Suppressor macrophage treated with lipopolysaccharide for 4 hours (primary cell): Measurements from ENCODE around the gene DHX16.
A peak's percentile ranks its signal among the peaks of the same experiment; 100 is the strongest.
"Not testable (repeated sequence)": the region's sequence is repeated elsewhere in the genome, so short reads cannot be mapped to it uniquely, and the experiment has no call there.

Experiments
- DNase-seq: peaks from one replicate; pipeline ENCODE4 v3.0.0-alpha.2; 2020

Gene DHX16

GRCh38 chr6:30672445-30673253 lies at the start of gene DHX16:
DHX16 (minus strand) TSS chr6:30673006; CDS start chr6:30672841, 165 bp downstream.
- DNase-seq, result peak; percentile 98

- DNase-seq, result peak; percentile 79
These were observed 49.1 kb upstream of the DHX16 start for GRCh38 chr6:30722025-30722279.

- peak; percentile 99 for DNase-seq
These were observed 48.6 kb upstream of the DHX16 start for GRCh38 chr6:30721198-30722024.

- peak; percentile 65 for DNase-seq
These were observed 48.0 kb upstream of the DHX16 start for GRCh38 chr6:30720738-30721197.

- peak; percentile 98 for DNase-seq
These were observed 47.3 kb upstream of the DHX16 start, which contains the start of gene TUBB for GRCh38 chr6:30719791-30720737. TUBB (plus strand) TSS chr6:30720352; CDS start chr6:30720507, 155 bp downstream.

- no peak for DNase-seq
These were observed 46.5 kb upstream of the DHX16 start for GRCh38 chr6:30719356-30719755.

- not testable (repeated sequence) for DNase-seq
These were observed 45.3 kb upstream of the DHX16 start for GRCh38 chr6:30717845-30718720.

- peak; percentile 100 for DNase-seq
These were observed 44.5 kb upstream of the DHX16 start, which contains the start of gene MDC1 for GRCh38 chr6:30717129-30717844. MDC1 (minus strand) TSS chr6:30717281; CDS start chr6:30715175, 2,106 bp downstream.

GRCh38 chr6:30716879-30717128 lies 44.0 kb upstream of the DHX16 start:
- DNase-seq, result no peak

- no peak for DNase-seq
These were observed 41.5 kb upstream of the DHX16 start for GRCh38 chr6:30714263-30714662.

GRCh38 chr6:30712441-30712945 lies 39.7 kb upstream of the DHX16 start:
- no peak for DNase-seq

- DNase-seq, result no peak
These were observed 39.1 kb upstream of the DHX16 start for GRCh38 chr6:30711758-30712380.

GRCh38 chr6:30709101-30709868 lies 36.5 kb upstream of the DHX16 start:
- no peak for DNase-seq

GRCh38 chr6:30707281-30707850 lies 34.6 kb upstream of the DHX16 start:
- DNase-seq, result no peak

GRCh38 chr6:30705620-30706019 lies 32.8 kb upstream of the DHX16 start:
- no peak for DNase-seq

GRCh38 chr6:30703821-30704220 lies 31.0 kb upstream of the DHX16 start:
- DNase-seq, result peak; percentile 19

GRCh38 chr6:30703011-30703410 lies 30.2 kb upstream of the DHX16 start:
- no peak for DNase-seq

- DNase-seq, result peak; percentile 73
These were observed 27.5 kb upstream of the DHX16 start for GRCh38 chr6:30700340-30700739.

GRCh38 chr6:30696432-30696831 lies 23.6 kb upstream of the DHX16 start:
- no peak for DNase-seq
